ENCODE measurements around the gene SAMD10.

Gene SAMD10

GRCh38 chr20:63958471-63958870 is 21.0 kb downstream of the SAMD10 start:
- TF ChIP-seq POLR2A (IDR thresholded peaks at IDR 0.05; ENCODE audit: low read depth, low read length) = no peak
- TF ChIP-seq POLR2AphosphoS5 (IDR thresholded peaks at IDR 0.05; ENCODE audit: low read depth, low read length) = no peak
- TF ChIP-seq TAF1 (IDR thresholded peaks at IDR 0.05; ENCODE audit: borderline replicate concordance, low read depth, low read length) = no peak
- FAIRE-seq (no peak), DNase-seq (ENCODE audit: insufficient read length) (no peak)

- FAIRE-seq (no peak), DNase-seq (ENCODE audit: insufficient read length) (no peak)
- TF ChIP-seq TAF1 (IDR thresholded peaks at IDR 0.05; ENCODE audit: borderline replicate concordance, low read depth, low read length) (no peak), POLR2A (IDR thresholded peaks at IDR 0.05; ENCODE audit: low read depth, low read length) (no peak; the same call in 1 of the 2 replicates), POLR2AphosphoS5 (IDR thresholded peaks at IDR 0.05; ENCODE audit: low read depth, low read length) (no peak)
Measured at GRCh38 chr20:63957690-63958441, 21.6 kb downstream of the SAMD10 start.

GRCh38 chr20:63957004-63957689 is 22.3 kb downstream of the SAMD10 start:
- FAIRE-seq = no peak
- peak; percentile 76 for DNase-seq (ENCODE audit: insufficient read length)
- TF ChIP-seq TAF1 (IDR thresholded peaks at IDR 0.05; ENCODE audit: borderline replicate concordance, low read depth, low read length) (no peak), POLR2A (IDR thresholded peaks at IDR 0.05; ENCODE audit: low read depth, low read length) (no peak), POLR2AphosphoS5 (IDR thresholded peaks at IDR 0.05; ENCODE audit: low read depth, low read length) (no peak)

GRCh38 chr20:63956664-63957003 is 22.8 kb downstream of the SAMD10 start:
- TF ChIP-seq POLR2AphosphoS5 (IDR thresholded peaks at IDR 0.05; ENCODE audit: low read depth, low read length) (no peak), TAF1 (IDR thresholded peaks at IDR 0.05; ENCODE audit: borderline replicate concordance, low read depth, low read length) (no peak), POLR2A (IDR thresholded peaks at IDR 0.05; ENCODE audit: low read depth, low read length) (no peak)
- DNase-seq (ENCODE audit: insufficient read length) (no peak), FAIRE-seq (no peak)

GRCh38 chr20:63955827-63956663 is 23.4 kb downstream of the SAMD10 start, which contains the start of gene UCKL1:
UCKL1 (minus strand) TSS chr20:63956416; CDS start chr20:63956372, 44 bp downstream.
- FAIRE-seq (peak; percentile 58), DNase-seq (ENCODE audit: insufficient read length) (peak; percentile 97)

GRCh38 chr20:63955281-63955826 is 24.1 kb downstream of the SAMD10 start:
- FAIRE-seq (no peak), DNase-seq (ENCODE audit: insufficient read length) (peak; percentile 70)
- TF ChIP-seq POLR2A (IDR thresholded peaks at IDR 0.05; ENCODE audit: low read depth, low read length) (no peak), TAF1 (IDR thresholded peaks at IDR 0.05; ENCODE audit: borderline replicate concordance, low read depth, low read length) (no peak), POLR2AphosphoS5 (IDR thresholded peaks at IDR 0.05; ENCODE audit: low read depth, low read length) (no peak)

More at GRCh38 chr20:63955827-63956663, 23.4 kb downstream of the SAMD10 start, which contains the start of gene UCKL1:
- TF ChIP-seq TAF1 (IDR thresholded peaks at IDR 0.05; ENCODE audit: borderline replicate concordance, low read depth, low read length) (0 out of 2 replicates have a peak, but pooled peaks have one; percentile 27), POLR2AphosphoS5 (IDR thresholded peaks at IDR 0.05; ENCODE audit: low read depth, low read length) (0 out of 2 replicates have a peak, but pooled peaks have one; percentile 52), POLR2A (IDR thresholded peaks at IDR 0.05; ENCODE audit: low read depth, low read length) (peak; percentile 81)

GRCh38 chr20:63953764-63954429 is 25.5 kb downstream of the SAMD10 start:
- DNase-seq (ENCODE audit: insufficient read length) (no peak), FAIRE-seq (no peak)
- TF ChIP-seq TAF1 (IDR thresholded peaks at IDR 0.05; ENCODE audit: borderline replicate concordance, low read depth, low read length) (no peak), POLR2AphosphoS5 (IDR thresholded peaks at IDR 0.05; ENCODE audit: low read depth, low read length) (no peak), POLR2A (IDR thresholded peaks at IDR 0.05; ENCODE audit: low read depth, low read length) (no peak)

GRCh38 chr20:63952769-63953168 is 26.7 kb downstream of the SAMD10 start:
- no peak for FAIRE-seq
- no peak for TF ChIP-seq POLR2A (IDR thresholded peaks at IDR 0.05; ENCODE audit: low read depth, low read length)
- no peak for TF ChIP-seq POLR2AphosphoS5 (IDR thresholded peaks at IDR 0.05; ENCODE audit: low read depth, low read length)
- no peak for TF ChIP-seq TAF1 (IDR thresholded peaks at IDR 0.05; ENCODE audit: borderline replicate concordance, low read depth, low read length)

GRCh38 chr20:63952210-63952535 is 27.3 kb downstream of the SAMD10 start:
- TF ChIP-seq TAF1 (IDR thresholded peaks at IDR 0.05; ENCODE audit: borderline replicate concordance, low read depth, low read length) (no peak), POLR2AphosphoS5 (IDR thresholded peaks at IDR 0.05; ENCODE audit: low read depth, low read length) (no peak), POLR2A (IDR thresholded peaks at IDR 0.05; ENCODE audit: low read depth, low read length) (no peak)
- FAIRE-seq (no peak), DNase-seq (ENCODE audit: insufficient read length) (no peak)

More at GRCh38 chr20:63952769-63953168, 26.7 kb downstream of the SAMD10 start:
- DNase-seq (ENCODE audit: insufficient read length) = no peak

GRCh38 chr20:63951398-63952209 is 27.8 kb downstream of the SAMD10 start:
- FAIRE-seq = no peak
- TF ChIP-seq POLR2AphosphoS5 (IDR thresholded peaks at IDR 0.05; ENCODE audit: low read depth, low read length) (no peak), TAF1 (IDR thresholded peaks at IDR 0.05; ENCODE audit: borderline replicate concordance, low read depth, low read length) (no peak), POLR2A (IDR thresholded peaks at IDR 0.05; ENCODE audit: low read depth, low read length) (no peak)
- no peak for DNase-seq (ENCODE audit: insufficient read length)
